A549 (cell line): ENCODE results near the gene FGF18. TPM values are rescaled to one million over a fixed set of nuclear protein-coding genes. Genes with fewer than 3 reads are reported as not detected.

ENCODE experiments used
- ATAC-seq, 2 experiments: fragments of 200-7000 bp in 1 of 2; fragments of >200 bp in 1 of 2; cut with Nextera tagmentation in 1 of 2; cut with Tn5 transposase in 1 of 2; 3 replicates each; pipeline versions ENCODE4 v1.8.0 to v1.9.1; 2018 to 2020; ENCODE audit warnings: mild to moderate bottlenecking in 1 of 2, moderate library complexity in 1 of 2
- CTCF ChIA-PET: fragments of 300-600 bp; sonication (Branson Sonifier 250); formaldehyde crosslinking; extraction: SDS; loops from one replicate; lab custom pipeline; 2021; ENCODE audit warnings: antibody characterized with exemption, inconsistent platforms; lab: Yijun Ruan, JAX
- POLR2A ChIA-PET: fragments of 350-600 bp; formaldehyde crosslinking; extraction: SDS; loops from one replicate; lab custom pipeline; 2021; ENCODE audit warnings: antibody characterized with exemption, inconsistent platforms; lab: Yijun Ruan, JAX
- DNase-seq, 2 experiments: peaks; one replicate each; pipeline versions ENCODE4 v3.0.0 to v3.0.0-alpha.2; 2011 to 2016; ENCODE audit warnings: low read depth in 1 of 2, low spot score in 1 of 2
- FAIRE-seq: peaks from 2 replicates; lab custom pipeline; 2011; peaks lifted over from hg19 to GRCh38; lab: Jason Lieb, UNC
- H3K27ac ChIP-seq, 2 experiments: fragments of >200 bp; sonication (Bioruptor Twin); formaldehyde crosslinking; 3 replicates each; pipeline ENCODE4 v1.5.1; 2016 to 2017
- H3K4me1 ChIP-seq: fragments of >200 bp; sonication (Bioruptor Twin); formaldehyde crosslinking; 3 replicates; pipeline ENCODE4 v1.6.1; 2016
- H3K4me2 ChIP-seq: fragments of >200 bp; sonication (Bioruptor Twin); formaldehyde crosslinking; 3 replicates; pipeline ENCODE4 v1.6.1; 2016
- H3K4me3 ChIP-seq: fragments of >200 bp; sonication (Bioruptor Twin); formaldehyde crosslinking; 3 replicates; pipeline ENCODE4 v1.5.1; 2016
- H3K9me3 ChIP-seq: fragments of >200 bp; sonication (Bioruptor Twin); formaldehyde crosslinking; 3 replicates; pipeline ENCODE4 v1.6.1; 2016
- BHLHE40 ChIP-seq: IDR thresholded peaks from 2 replicates; pipeline ENCODE4 v1.6.1; 2012; ENCODE audit warnings: low read depth, low read length, inconsistent platforms
- CHD2 ChIP-seq: fragments of 150-350 bp; IDR thresholded peaks from 2 replicates; pipeline ENCODE4 v1.6.1; 2014; ENCODE audit warnings: low read length; ENCODE audit not compliant: partially characterized antibody
- EHF ChIP-seq: fragments of 250-450 bp; sonication (Bioruptor Pico); IDR thresholded peaks from 2 replicates; pipeline ENCODE4 v1.5.0; 2020; ENCODE audit warnings: mild to moderate bottlenecking
- EHMT2 ChIP-seq: fragments of 200-600 bp; sonication (generic); IDR thresholded peaks from 2 replicates; pipeline ENCODE4 v1.6.1; 2016; ENCODE audit warnings: antibody characterized with exemption, low read depth, mild to moderate bottlenecking, moderate library complexity
- FOXS1 ChIP-seq: fragments of 250-450 bp; sonication (Bioruptor Pico); IDR thresholded peaks from 2 replicates; pipeline ENCODE4 v1.5.0; 2020; ENCODE audit warnings: mild to moderate bottlenecking, moderate library complexity
- HOXB13 ChIP-seq: fragments of 250-450 bp; sonication (Bioruptor Pico); IDR thresholded peaks from 2 replicates; pipeline ENCODE4 v1.5.0; 2020; ENCODE audit warnings: low read depth, mild to moderate bottlenecking, moderate library complexity
- JUN ChIP-seq, 2 experiments: fragments of >200 bp; sonication (Bioruptor Twin); formaldehyde crosslinking; IDR thresholded peaks; 2 replicates in 1 of 2; 3 replicates in 1 of 2; pipeline ENCODE4 v1.6.1; 2016 to 2017
- KDM1A ChIP-seq: fragments of 200-600 bp; sonication (generic); IDR thresholded peaks from 2 replicates; pipeline ENCODE4 v1.6.1; 2016; ENCODE audit warnings: low read depth, mild to moderate bottlenecking
- KDM5A ChIP-seq: fragments of 200-600 bp; sonication (generic); IDR thresholded peaks from 2 replicates; pipeline ENCODE4 v1.6.1; 2016; ENCODE audit warnings: antibody characterized with exemption, mild to moderate bottlenecking
- POLR2AphosphoS2 ChIP-seq: conservative IDR thresholded peaks from 2 replicates; pipeline ENCODE4 v1.6.1; 2012; ENCODE audit warnings: low read length, improper control_type of control experiment, inconsistent platforms
- RCOR1 ChIP-seq: fragments of 150-350 bp; IDR thresholded peaks from 2 replicates; pipeline ENCODE4 v1.6.1; 2014; ENCODE audit warnings: antibody characterized with exemption, low read length, low read depth
- SMC3 ChIP-seq: fragments of >200 bp; sonication (Bioruptor Twin); formaldehyde crosslinking; IDR thresholded peaks from 3 replicates; pipeline ENCODE4 v1.6.1; 2018; ENCODE audit warnings: inconsistent platforms
- SREBF2 ChIP-seq: fragments of 450-650 bp; IDR thresholded peaks from 2 replicates; pipeline ENCODE4 v1.6.1; 2014; ENCODE audit warnings: mild to moderate bottlenecking, moderate library complexity
- TFCP2L1 ChIP-seq: fragments of 250-450 bp; sonication (Bioruptor Pico); IDR thresholded peaks from 2 replicates; pipeline ENCODE4 v1.5.0; 2021; ENCODE audit warnings: mild to moderate bottlenecking
- ZFP36 ChIP-seq: fragments of 450-650 bp; IDR thresholded peaks from 2 replicates; pipeline ENCODE4 v1.6.1; 2014; ENCODE audit warnings: borderline replicate concordance; ENCODE audit not compliant: partially characterized antibody
- ZSCAN20 ChIP-seq: fragments of 250-450 bp; sonication (Bioruptor Pico); IDR thresholded peaks from 2 replicates; pipeline ENCODE4 v1.8.0; 2022; ENCODE audit warnings: mild to moderate bottlenecking, moderate library complexity
- WGBS: methylation state at CpG from one replicate; pipeline ENCODE4 v1.1.6; 2017; ENCODE audit errors: missing lambda C conversion rate; 5-methylcytosine and 5-hydroxymethylcytosine counted together
- polyA plus RNA-seq, 4 experiments: library from polyadenylated mRNA; depleted of rRNA in 3 of 4; stranded (reverse); fragments of >200 nt; fragmentation: RNase III in 1 of 4; extraction: RNeasy Plus Mini Kit Qiagen cat#74134 plus additional on column Dnase treatment in 1 of 4; gene quantifications; 2 replicates in 3 of 4; 3 replicates in 1 of 4; pipeline ENCODE4 v1.2.3, GENCODE V29; 2011 to 2017
- TF ChIP-seq, protein P1 (sequence below): fragments of 450-650 bp; IDR thresholded peaks from 2 replicates; pipeline ENCODE4 v1.6.1; 2014; ENCODE audit warnings: antibody characterized with exemption
- TF ChIP-seq, protein P2 (sequence below): fragments of >200 bp; sonication (Bioruptor Twin); formaldehyde crosslinking; IDR thresholded peaks from 3 replicates; pipeline ENCODE4 v1.5.1; 2016
- TF ChIP-seq, protein P3 (sequence below): fragments of 250-450 bp; sonication (Bioruptor Pico); IDR thresholded peaks from 2 replicates; pipeline ENCODE4 v1.5.0; 2020; ENCODE audit warnings: low read depth, mild to moderate bottlenecking, moderate library complexity

Gene FGF18
- polyA plus RNA-seq, 2 of the 4 experiments (the other 2 are of a cell fraction): 0.09 to 0.16 TPM

DNA sequence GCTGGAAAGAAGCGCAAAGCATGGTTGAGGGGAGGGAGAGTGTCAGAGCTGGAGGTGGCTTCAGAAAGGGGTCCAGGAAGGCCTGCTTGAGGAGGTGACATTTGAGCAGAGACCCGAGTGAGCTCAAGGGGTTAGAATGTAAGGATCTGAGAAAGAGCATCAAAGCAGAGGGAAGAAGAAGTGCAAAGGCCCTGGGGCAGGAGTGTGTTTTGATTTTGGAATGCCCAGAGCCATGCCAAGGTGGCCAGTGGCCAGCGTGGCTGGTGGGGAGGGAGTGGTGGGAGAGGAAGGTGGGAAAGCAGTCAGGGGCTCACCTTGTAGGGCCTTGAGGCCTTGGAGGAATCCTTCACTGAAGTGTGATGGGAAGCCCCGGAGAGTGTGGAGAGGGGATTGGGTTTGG, 15.4 kb downstream of the FGF18 start:
- POLR2A ChIA-PET: no interaction called here
- 77% methylated on average over 4 of the region's 4 CpGs for WGBS

DNA sequence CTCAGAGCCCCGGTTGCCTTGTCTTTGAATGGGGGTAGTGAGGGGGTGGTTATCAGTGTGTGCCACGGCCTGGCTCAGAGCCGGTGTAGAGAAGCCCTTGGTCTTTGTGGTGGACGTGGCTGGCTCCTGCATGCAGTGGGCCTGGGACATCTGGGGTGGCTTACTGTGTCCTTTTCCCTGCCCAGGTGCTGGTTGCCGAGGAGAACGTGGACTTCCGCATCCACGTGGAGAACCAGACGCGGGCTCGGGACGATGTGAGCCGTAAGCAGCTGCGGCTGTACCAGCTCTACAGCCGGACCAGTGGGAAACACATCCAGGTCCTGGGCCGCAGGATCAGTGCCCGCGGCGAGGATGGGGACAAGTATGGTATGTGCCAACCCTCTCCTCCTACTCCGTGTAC, 16.5 kb downstream of the FGF18 start:
- ATAC-seq (no peak), DNase-seq (no peak), FAIRE-seq (no peak)
- no peak overlapping the region for H3K4me3 ChIP-seq
- H3K9me3 ChIP-seq: no peaks in the 10 kb centered on the region
- no peak for TF ChIP-seq SREBF2
- CTCF ChIA-PET: interaction anchor here (0.9 to 1.4 kb wide), 3 partner anchors 13 to 26 kb away, joined by 3 read pairs; no protein-coding TSS in a partner anchor
- H3K27ac ChIP-seq: no peak overlapping the region
- POLR2A ChIA-PET: no interaction called here
- H3K4me1 ChIP-seq: no peaks in the 10 kb centered on the region
- no peak overlapping the region for H3K4me2 ChIP-seq
- WGBS: 85% methylated on average over 12 of the region's 20 CpGs

More for the DNA sequence above, 15.4 kb downstream of the FGF18 start:
- Histone ChIP-seq H3K4me3 (no peak overlapping the region), H3K4me1 (no peaks in the 10 kb centered on the region), H3K4me2 (no peak overlapping the region), H3K9me3 (no peaks in the 10 kb centered on the region), H3K27ac (no peak overlapping the region)
- CTCF ChIA-PET: interaction anchor here (0.8 to 1.1 kb wide), 3 partner anchors 12 to 425 kb away, joined by 3 read pairs; no protein-coding TSS in a partner anchor
- no peak for TF ChIP-seq EHMT2
- TF ChIP-seq KDM5A: no peak
- TF ChIP-seq SMC3: no peak
- TF ChIP-seq, protein P1, sequence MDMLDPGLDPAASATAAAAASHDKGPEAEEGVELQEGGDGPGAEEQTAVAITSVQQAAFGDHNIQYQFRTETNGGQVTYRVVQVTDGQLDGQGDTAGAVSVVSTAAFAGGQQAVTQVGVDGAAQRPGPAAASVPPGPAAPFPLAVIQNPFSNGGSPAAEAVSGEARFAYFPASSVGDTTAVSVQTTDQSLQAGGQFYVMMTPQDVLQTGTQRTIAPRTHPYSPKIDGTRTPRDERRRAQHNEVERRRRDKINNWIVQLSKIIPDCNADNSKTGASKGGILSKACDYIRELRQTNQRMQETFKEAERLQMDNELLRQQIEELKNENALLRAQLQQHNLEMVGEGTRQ: no peak
- no peak for TF ChIP-seq BHLHE40
- no peak for TF ChIP-seq EHF (CRISPR knock-in tag)
- no peak for DNase-seq
- no peak for ATAC-seq
- no peak for FAIRE-seq

DNA sequence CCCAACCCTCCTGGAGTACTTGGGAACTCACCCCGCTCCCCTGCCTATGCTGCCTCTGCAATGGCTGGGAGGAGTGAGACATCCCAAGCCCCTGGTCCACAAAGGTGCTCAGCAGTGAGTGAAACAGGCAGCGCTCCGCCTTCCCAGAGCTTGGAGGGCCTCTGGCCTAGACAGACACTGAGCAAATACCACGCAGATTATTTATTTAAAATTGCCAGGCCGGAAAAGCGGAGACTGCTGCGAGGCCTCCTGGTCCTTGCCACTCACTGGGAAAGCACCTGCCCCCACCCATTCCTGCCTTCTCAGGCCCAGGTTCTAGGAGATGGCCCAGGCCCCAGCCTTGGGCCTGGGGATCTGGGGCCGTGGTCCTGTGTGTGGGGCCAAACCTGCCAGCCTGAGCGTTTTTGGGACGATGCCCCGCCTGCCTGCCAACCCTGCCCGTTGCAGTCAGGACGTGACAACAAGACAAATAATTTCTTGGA, 17.4 kb downstream of the FGF18 start:
- Histone ChIP-seq H3K4me2 (no peak overlapping the region), H3K4me1 (no peaks in the 10 kb centered on the region), H3K27ac (no peak overlapping the region), H3K9me3 (no peaks in the 10 kb centered on the region)
- no peak for DNase-seq
- no peak for FAIRE-seq
- TF ChIP-seq FOXS1 (CRISPR knock-in tag): no peak
- TF ChIP-seq, all 56 proteins: peak for 0
- ChIA-PET POLR2A (no interaction called here), CTCF (interaction anchor here (1.1 to 1.2 kb wide), 2 partner anchors 10 to 15 kb away, joined by 3 to 5 read pairs; no protein-coding TSS in a partner anchor)
- WGBS: 82% methylated on average over 13 of the region's 13 CpGs
- no peak; a peak in 1 of 6 replicates for ATAC-seq
- no peak overlapping the region for H3K4me3 ChIP-seq

DNA sequence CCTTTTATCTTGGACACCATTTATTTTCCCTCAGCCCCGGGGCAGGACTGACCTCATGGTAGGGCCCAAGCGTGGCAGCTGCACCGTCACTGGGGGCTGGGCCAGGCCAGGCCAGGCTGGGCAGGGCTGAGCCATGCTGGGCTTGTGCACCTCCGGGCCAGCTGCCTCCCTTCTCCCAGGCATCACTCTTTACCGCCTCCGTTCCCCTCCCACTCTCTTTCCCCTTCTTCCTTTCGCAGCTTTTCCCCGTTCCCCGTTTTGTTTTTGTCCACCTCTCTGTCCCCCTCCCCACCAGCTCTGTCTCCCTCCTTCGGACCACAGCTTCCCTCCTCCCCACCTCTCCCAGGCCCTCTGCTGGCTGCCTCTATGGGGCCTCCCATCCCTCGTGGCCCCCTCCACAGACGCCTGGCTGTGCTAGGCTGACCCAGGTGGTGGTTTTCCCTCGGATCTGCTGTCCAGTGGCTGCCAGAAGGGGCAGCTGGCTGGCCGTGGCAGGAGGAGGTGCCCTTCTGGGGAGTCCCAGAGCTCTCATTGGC, 17.9 kb downstream of the FGF18 start:
- 83% methylated on average over 10 of the region's 14 CpGs for WGBS
- no peaks in the 10 kb centered on the region for H3K4me1 ChIP-seq
- H3K4me2 ChIP-seq: no peak overlapping the region
- H3K27ac ChIP-seq: no peak overlapping the region
- H3K4me3 ChIP-seq: no peak overlapping the region
- ATAC-seq (peak in 1 of 2 experiments; percentile 29; a peak in 2 of 6 replicates), DNase-seq (no peak), FAIRE-seq (no peak)
- ChIA-PET CTCF (interaction anchor here (0.6 to 1.2 kb wide), 3 partner anchors 9 to 18 kb away, joined by 3 to 5 read pairs (median 3); partner anchors contain the start of gene FGF18), POLR2A (no interaction called here)
- TF ChIP-seq, protein P2, sequence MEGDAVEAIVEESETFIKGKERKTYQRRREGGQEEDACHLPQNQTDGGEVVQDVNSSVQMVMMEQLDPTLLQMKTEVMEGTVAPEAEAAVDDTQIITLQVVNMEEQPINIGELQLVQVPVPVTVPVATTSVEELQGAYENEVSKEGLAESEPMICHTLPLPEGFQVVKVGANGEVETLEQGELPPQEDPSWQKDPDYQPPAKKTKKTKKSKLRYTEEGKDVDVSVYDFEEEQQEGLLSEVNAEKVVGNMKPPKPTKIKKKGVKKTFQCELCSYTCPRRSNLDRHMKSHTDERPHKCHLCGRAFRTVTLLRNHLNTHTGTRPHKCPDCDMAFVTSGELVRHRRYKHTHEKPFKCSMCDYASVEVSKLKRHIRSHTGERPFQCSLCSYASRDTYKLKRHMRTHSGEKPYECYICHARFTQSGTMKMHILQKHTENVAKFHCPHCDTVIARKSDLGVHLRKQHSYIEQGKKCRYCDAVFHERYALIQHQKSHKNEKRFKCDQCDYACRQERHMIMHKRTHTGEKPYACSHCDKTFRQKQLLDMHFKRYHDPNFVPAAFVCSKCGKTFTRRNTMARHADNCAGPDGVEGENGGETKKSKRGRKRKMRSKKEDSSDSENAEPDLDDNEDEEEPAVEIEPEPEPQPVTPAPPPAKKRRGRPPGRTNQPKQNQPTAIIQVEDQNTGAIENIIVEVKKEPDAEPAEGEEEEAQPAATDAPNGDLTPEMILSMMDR: no peak
- TF ChIP-seq ZSCAN20 (CRISPR knock-in tag) (no peak), ZFP36 (no peak), KDM1A (no peak), SREBF2 (no peak), POLR2AphosphoS2 (no peak), TFCP2L1 (CRISPR knock-in tag) (no peak), HOXB13 (CRISPR knock-in tag) (no peak), JUN (IDR thresholded peaks at IDR 0.05) (no peak), RCOR1 (no peak), CHD2 (no peak)
- TF ChIP-seq, protein P3, sequence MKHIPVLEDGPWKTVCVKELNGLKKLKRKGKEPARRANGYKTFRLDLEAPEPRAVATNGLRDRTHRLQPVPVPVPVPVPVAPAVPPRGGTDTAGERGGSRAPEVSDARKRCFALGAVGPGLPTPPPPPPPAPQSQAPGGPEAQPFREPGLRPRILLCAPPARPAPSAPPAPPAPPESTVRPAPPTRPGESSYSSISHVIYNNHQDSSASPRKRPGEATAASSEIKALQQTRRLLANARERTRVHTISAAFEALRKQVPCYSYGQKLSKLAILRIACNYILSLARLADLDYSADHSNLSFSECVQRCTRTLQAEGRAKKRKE (CRISPR knock-in tag): no peak
- no peaks in the 10 kb centered on the region for H3K9me3 ChIP-seq
